Hippocampal formation (tissue), 2 donors: ENCODE data around the gene FAM117A.
"Not testable (repeated sequence)": the region's sequence is repeated elsewhere in the genome, so short reads cannot be mapped to it uniquely, and the experiment has no call there.

Source experiments
- DNase-seq, 2 donors: peaks; one replicate each; lab custom pipeline; 2025; lab: John Stamatoyannopoulos, UW

Gene FAM117A

GRCh38 chr17:49741009-49741691 lies 22.8 kb downstream of the FAM117A start:
- DNase-seq, result no peak

GRCh38 chr17:49739641-49740271 lies 24.2 kb downstream of the FAM117A start:
- no peak for DNase-seq

- no peak for DNase-seq
Measured at GRCh38 chr17:49738456-49739163, 25.3 kb downstream of the FAM117A start.

GRCh38 chr17:49734515-49735490 lies 29.1 kb downstream of the FAM117A start:
- no peak for DNase-seq

- DNase-seq, result no peak
Measured at GRCh38 chr17:49731435-49731831, 32.5 kb downstream of the FAM117A start.

GRCh38 chr17:49730785-49731434 lies 33.0 kb downstream of the FAM117A start:
- DNase-seq, result no peak

- DNase-seq, result peak; percentile 4 to 43
Measured at GRCh38 chr17:49730078-49730784, 33.7 kb downstream of the FAM117A start.

GRCh38 chr17:49729069-49729468 lies 34.9 kb downstream of the FAM117A start:
- no peak for DNase-seq

GRCh38 chr17:49728425-49728824 lies 35.5 kb downstream of the FAM117A start:
- no peak for DNase-seq

- no peak for DNase-seq
Measured at GRCh38 chr17:49727380-49727779, 36.6 kb downstream of the FAM117A start.

- no peak for DNase-seq
Measured at GRCh38 chr17:49725452-49726130, 38.3 kb downstream of the FAM117A start.

GRCh38 chr17:49724552-49724951 lies 39.4 kb downstream of the FAM117A start:
- not testable (repeated sequence) for DNase-seq

GRCh38 chr17:49723423-49723822 lies 40.5 kb downstream of the FAM117A start:
- DNase-seq, result no peak

GRCh38 chr17:49722066-49722465 lies 41.9 kb downstream of the FAM117A start:
- no peak for DNase-seq

GRCh38 chr17:49717371-49717861 lies 46.5 kb downstream of the FAM117A start:
- no peak for DNase-seq

- DNase-seq, result no peak
Measured at GRCh38 chr17:49716668-49717364, 47.1 kb downstream of the FAM117A start.

- peak in 1 of 2 donors; percentile 23 for DNase-seq
Measured at GRCh38 chr17:49715717-49716279, 48.1 kb downstream of the FAM117A start.

- DNase-seq, result no peak
Measured at GRCh38 chr17:49715216-49715615, 48.7 kb downstream of the FAM117A start.
